ENCODE measurements around the gene BTBD9. TPM values are rescaled to one million over a fixed set of nuclear protein-coding genes. Genes with fewer than 3 reads are reported as not detected.

The BTBD9 gene
- total RNA-seq, 4 donors from 2014 or later, result 5.5 to 14.1 (median 6.3) TPM

DNA sequence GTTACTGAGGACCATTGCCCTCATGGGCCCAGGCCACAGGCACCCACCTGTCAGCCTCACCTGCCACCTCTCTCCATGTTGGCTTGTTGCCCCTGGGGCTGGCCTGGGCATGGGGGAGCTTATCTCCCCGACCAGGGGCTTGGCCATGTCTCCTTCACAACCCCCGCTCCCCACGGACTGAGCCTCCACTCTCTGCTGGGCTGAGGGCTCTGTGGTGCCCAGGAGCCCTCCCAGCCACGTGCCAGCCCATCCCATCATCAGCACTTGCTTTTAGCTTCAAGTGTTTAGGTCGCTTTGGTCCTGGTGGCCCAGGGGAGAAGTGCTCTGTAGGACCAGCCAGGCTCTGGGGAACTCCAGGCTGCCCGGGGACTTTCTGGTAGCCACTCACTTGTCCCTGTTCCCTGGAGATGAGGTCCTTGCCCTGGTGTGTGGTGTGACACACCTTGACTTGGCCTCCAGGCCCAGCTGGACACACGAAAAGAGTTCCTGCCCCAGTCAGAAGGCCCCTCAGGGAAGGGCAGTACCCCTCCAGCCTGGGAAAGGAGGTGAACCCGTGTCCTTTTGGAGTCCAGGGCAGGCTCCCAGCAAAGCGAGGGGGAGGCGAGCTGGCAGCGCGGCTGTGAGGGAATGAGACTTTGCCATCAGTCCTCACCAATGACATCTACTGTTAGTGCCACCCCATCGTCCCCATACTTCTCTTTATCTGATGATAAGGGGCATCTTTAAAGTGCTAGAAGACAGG is 467.6 kb downstream of the BTBD9 start:
- no peak for ATAC-seq
- no peaks in the 10 kb centered on the region for H3K36me3 ChIP-seq
- H3K27me3 ChIP-seq, result no peaks in the 10 kb centered on the region
- no peaks in the 10 kb centered on the region for H3K9me3 ChIP-seq
- DNase-seq, result no peak
- intact Hi-C loops (cut with DNase I; ENCODE audit: low total_unique reads) (no loop called here), in situ Hi-C loops (cut with MboI; ENCODE audit: low sequenced_read_pairs in 4 of 4) (no loop called here)
- no peak overlapping the region for H3K27ac ChIP-seq
- no peak for TF ChIP-seq POLR2A (IDR thresholded peaks at IDR 0.05)
- TF ChIP-seq, protein P1, sequence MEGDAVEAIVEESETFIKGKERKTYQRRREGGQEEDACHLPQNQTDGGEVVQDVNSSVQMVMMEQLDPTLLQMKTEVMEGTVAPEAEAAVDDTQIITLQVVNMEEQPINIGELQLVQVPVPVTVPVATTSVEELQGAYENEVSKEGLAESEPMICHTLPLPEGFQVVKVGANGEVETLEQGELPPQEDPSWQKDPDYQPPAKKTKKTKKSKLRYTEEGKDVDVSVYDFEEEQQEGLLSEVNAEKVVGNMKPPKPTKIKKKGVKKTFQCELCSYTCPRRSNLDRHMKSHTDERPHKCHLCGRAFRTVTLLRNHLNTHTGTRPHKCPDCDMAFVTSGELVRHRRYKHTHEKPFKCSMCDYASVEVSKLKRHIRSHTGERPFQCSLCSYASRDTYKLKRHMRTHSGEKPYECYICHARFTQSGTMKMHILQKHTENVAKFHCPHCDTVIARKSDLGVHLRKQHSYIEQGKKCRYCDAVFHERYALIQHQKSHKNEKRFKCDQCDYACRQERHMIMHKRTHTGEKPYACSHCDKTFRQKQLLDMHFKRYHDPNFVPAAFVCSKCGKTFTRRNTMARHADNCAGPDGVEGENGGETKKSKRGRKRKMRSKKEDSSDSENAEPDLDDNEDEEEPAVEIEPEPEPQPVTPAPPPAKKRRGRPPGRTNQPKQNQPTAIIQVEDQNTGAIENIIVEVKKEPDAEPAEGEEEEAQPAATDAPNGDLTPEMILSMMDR (IDR thresholded peaks at IDR 0.05 in 4 of 5, conservative IDR thresholded peaks at IDR 0.05 in 1 of 5), result no peak
- H3K4me1 ChIP-seq, result no peaks in the 10 kb centered on the region
- no peak overlapping the region for H3K4me3 ChIP-seq

DNA sequence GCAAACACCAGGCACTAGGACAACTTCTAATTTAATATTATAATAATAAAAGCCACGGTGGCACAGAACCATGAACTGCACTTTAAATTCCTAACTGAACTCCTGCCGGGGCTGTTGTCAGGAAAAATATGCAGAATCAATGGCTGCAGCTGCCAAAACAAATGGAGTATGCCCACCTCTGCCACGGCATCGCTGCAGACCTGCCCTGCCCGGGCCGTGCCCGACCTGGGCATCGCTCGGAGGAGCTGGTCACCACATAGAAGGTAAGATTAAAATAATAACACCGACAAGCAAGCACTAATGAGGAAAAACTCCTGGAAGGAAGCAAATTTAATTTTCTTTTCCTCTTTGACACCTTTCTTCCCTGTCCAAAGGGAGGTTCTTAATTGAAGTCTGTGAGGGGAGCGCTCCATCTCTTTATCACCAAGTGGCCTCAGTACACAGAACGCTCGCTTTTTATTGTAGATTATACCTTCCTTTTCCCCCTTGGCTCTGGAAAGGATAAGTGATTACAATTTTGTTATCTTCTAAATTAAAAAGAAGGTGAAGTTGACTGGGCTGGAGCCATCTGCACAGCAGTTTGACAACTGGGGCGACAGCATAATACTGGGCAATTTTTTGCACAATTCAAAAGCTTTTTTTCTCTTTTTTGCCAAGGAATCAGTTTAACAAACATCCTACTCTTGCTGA is 468.9 kb downstream of the BTBD9 start:
- no peaks in the 10 kb centered on the region for H3K27me3 ChIP-seq
- H3K4me3 ChIP-seq, result no peak overlapping the region
- no peak overlapping the region for H3K27ac ChIP-seq
- DNase-seq (no peak), ATAC-seq (no peak)
- no peaks in the 10 kb centered on the region for H3K4me1 ChIP-seq
- intact Hi-C loops (cut with DNase I; ENCODE audit: low total_unique reads), result no loop called here
- in situ Hi-C loops (cut with MboI; ENCODE audit: low sequenced_read_pairs in 4 of 4), result no loop called here
- H3K9me3 ChIP-seq, result no peaks in the 10 kb centered on the region
- TF ChIP-seq, protein P1 (IDR thresholded peaks at IDR 0.05 in 4 of 5, conservative IDR thresholded peaks at IDR 0.05 in 1 of 5), result no peak
- no peak for TF ChIP-seq POLR2A (IDR thresholded peaks at IDR 0.05)
- no peaks in the 10 kb centered on the region for H3K36me3 ChIP-seq

DNA sequence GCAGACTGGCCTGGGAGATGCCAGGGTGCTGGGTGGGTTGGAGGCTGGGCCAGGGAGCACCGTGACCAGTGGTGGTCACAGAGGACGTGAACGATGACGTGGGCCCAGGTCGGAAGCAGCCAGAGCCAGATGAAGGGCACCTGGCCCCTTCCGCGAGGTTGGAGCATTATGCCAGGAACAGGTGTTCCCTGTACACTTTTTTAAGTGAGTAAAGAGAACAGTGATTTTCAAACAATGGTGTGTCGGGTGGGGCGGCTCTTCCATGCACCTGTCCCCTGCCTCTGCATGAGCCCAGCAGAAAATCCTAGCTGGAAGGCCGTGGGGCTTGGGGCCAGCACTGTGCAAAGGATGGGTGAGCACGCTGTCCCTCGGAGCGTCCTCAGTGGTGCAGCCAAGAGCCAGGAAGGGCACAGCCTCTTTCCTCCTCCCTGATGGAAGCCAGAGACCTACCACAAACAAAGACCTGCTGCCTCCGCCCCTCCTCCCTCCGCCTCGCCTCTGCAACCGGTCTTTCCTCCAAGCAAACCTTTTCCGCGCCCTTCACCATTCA is 469.7 kb downstream of the BTBD9 start:
- H3K27me3 ChIP-seq, result no peaks in the 10 kb centered on the region
- DNase-seq, result no peak
- no peak for TF ChIP-seq POLR2A (IDR thresholded peaks at IDR 0.05)
- TF ChIP-seq, protein P1 (IDR thresholded peaks at IDR 0.05 in 4 of 5, conservative IDR thresholded peaks at IDR 0.05 in 1 of 5), result no peak
- no peaks in the 10 kb centered on the region for H3K4me1 ChIP-seq
- H3K4me3 ChIP-seq, result no peak overlapping the region
- intact Hi-C loops (cut with DNase I; ENCODE audit: low total_unique reads), result loop anchor here (10.0 kb wide), 1 partner anchor 375 kb away; no protein-coding TSS in a partner anchor
- H3K9me3 ChIP-seq, result no peaks in the 10 kb centered on the region
- no peaks in the 10 kb centered on the region for H3K36me3 ChIP-seq
- H3K27ac ChIP-seq, result no peak overlapping the region
- ATAC-seq, result no peak
- in situ Hi-C loops (cut with MboI; ENCODE audit: low sequenced_read_pairs in 4 of 4), result no loop called here

DNA sequence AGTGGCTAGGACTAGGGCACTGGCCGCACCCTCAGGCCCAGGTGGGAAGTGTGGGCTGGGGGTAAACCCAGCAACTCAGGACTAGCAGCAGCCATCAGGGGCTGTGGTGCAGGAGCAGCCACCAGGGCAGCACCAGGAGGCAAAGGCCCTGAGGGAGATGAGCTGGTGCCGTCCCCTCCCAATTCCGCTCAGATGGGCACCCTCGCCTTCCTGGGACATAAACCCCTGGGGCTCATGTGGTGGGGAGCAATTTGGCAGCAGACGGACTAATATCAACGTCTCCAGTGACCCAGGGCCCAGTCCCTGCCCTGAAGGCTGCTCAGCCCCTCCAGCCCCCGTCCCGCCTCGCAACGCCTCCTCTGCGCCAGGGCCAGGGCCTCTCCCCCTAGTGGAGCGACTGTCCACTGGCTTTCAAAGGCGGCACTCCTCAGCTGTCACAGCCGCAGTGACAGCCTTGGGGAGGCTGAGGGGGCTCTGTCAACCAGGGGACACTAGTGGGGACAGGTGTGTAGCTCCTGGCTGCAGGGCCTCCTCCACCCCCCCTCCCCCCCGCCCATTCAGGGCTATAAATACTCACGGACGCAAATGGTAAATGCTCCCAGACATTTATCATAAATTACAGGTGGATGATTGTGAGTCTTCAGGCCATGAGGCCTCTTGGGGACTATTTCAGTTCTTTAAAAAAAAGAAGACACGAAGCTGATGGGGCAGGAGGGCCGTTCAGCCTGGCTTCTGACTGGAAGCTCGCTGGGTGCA is 470.3 kb downstream of the BTBD9 start:
- Histone ChIP-seq H3K4me3 (no peak overlapping the region), H3K27ac (no peak overlapping the region), H3K4me1 (peaks cover 0 to 2% of the 10 kb centered on the region in 2 donors), H3K36me3 (no peaks in the 10 kb centered on the region), H3K27me3 (no peaks in the 10 kb centered on the region), H3K9me3 (no peaks in the 10 kb centered on the region)
- in situ Hi-C loops (cut with MboI; ENCODE audit: low sequenced_read_pairs in 4 of 4), result no loop called here
- intact Hi-C loops (cut with DNase I; ENCODE audit: low total_unique reads), result loop anchor here (10.0 kb wide), 1 partner anchor 375 kb away; no protein-coding TSS in a partner anchor
- TF ChIP-seq, protein P1 (IDR thresholded peaks at IDR 0.05 in 4 of 5, conservative IDR thresholded peaks at IDR 0.05 in 1 of 5), result peak in 1 of 5 experiments; percentile 10
- no peak for TF ChIP-seq POLR2A (IDR thresholded peaks at IDR 0.05)
- no peak for DNase-seq
- ATAC-seq, result no peak
